SH-SY5Y (cell line): ENCODE measurements around the gene NDUFB6.

Experiments used
- GATA2 ChIP-seq: IDR thresholded peaks from 2 replicates; pipeline ENCODE4 v1.6.1; 2011; ENCODE audit warnings: mild to moderate bottlenecking, low read depth, low read length
- GATA3 ChIP-seq: IDR thresholded peaks from 2 replicates; pipeline ENCODE4 v1.6.1; 2011; ENCODE audit warnings: low read depth, mild to moderate bottlenecking, low read length, moderate library complexity

DNA sequence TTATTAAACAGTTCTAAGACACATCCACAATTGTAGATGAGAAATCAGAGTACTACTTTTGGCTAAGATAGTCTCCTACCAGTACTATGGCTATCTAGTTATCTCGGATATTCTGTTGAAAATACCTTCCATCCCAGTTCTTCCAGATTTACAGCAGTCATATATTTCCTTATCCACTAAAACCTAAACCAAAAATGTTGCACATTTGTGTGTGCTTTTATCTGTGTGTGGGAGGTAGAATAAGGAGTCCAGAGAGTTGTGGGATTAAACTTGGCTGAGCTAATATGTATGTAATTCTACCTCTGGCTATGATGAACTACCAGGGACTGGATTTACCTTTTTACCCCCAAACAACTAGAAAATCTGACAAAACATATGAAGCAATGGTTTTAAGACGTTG, 17.5 kb upstream of the NDUFB6 start:
- no peak for TF ChIP-seq GATA3
- no peak for TF ChIP-seq GATA2
